NCI-H345 treated with DMSO at 0.1 percent for 48 hours (cell line): Measurements from ENCODE around the gene ZIC4.

Experiments used
- DNase-seq: peaks from one replicate; lab custom pipeline; 2025; ENCODE audit not compliant: unreplicated experiment; lab: John Stamatoyannopoulos, UW

The ZIC4 gene

GRCh38 chr3:147406028-147406931, at the start of gene ZIC4:
TSS of gene ZIC4 (minus strand) at chr3:147406543. CDS start at chr3:147402797, 3,746 bp downstream.
- DNase-seq = no peak

GRCh38 chr3:147449669-147450068, 43.3 kb upstream of the ZIC4 start:
- DNase-seq = no peak

- DNase-seq = no peak
Measured at GRCh38 chr3:147447224-147447623, 40.9 kb upstream of the ZIC4 start.

GRCh38 chr3:147431751-147432150, 25.4 kb upstream of the ZIC4 start:
- no peak for DNase-seq

- DNase-seq = no peak
Measured at GRCh38 chr3:147428754-147429153, 22.4 kb upstream of the ZIC4 start.

- no peak for DNase-seq
Measured at GRCh38 chr3:147428326-147428725, 22.0 kb upstream of the ZIC4 start.

GRCh38 chr3:147427746-147428145, 21.4 kb upstream of the ZIC4 start:
- DNase-seq = no peak

- no peak for DNase-seq
Measured at GRCh38 chr3:147426931-147427330, 20.6 kb upstream of the ZIC4 start.

- no peak for DNase-seq
Measured at GRCh38 chr3:147425388-147425850, 19.1 kb upstream of the ZIC4 start.

- DNase-seq = no peak
Measured at GRCh38 chr3:147424581-147425387, 18.4 kb upstream of the ZIC4 start.

GRCh38 chr3:147423798-147424580, 17.6 kb upstream of the ZIC4 start:
- DNase-seq = no peak

- no peak for DNase-seq
Measured at GRCh38 chr3:147423537-147423797, 17.1 kb upstream of the ZIC4 start.

- DNase-seq = no peak
Measured at GRCh38 chr3:147422601-147423536, 16.5 kb upstream of the ZIC4 start.

- no peak for DNase-seq
Measured at GRCh38 chr3:147422196-147422595, 15.9 kb upstream of the ZIC4 start.

GRCh38 chr3:147421184-147421912, 15.0 kb upstream of the ZIC4 start:
- DNase-seq = no peak

GRCh38 chr3:147420353-147421183, 14.2 kb upstream of the ZIC4 start:
- no peak for DNase-seq

- DNase-seq = no peak
Measured at GRCh38 chr3:147419781-147420224, 13.5 kb upstream of the ZIC4 start.

- no peak for DNase-seq
Measured at GRCh38 chr3:147418808-147419701, 12.7 kb upstream of the ZIC4 start.
